HepG2 (cell line): ENCODE results near the gene KIF17. TPM values are rescaled to one million over a fixed set of nuclear protein-coding genes. Genes with fewer than 3 reads are reported as not detected.
A peak's percentile ranks its signal among the peaks of the same experiment; 100 is the strongest.

Experiments
- ATAC-seq: fragments of 200-7000 bp; cut with Tn5 transposase; 3 replicates; pipeline ENCODE4 v1.9.1; 2020; ENCODE audit warnings: mild to moderate bottlenecking, moderate library complexity
- BruUV-seq: library from RNA; stranded (reverse); fragments of 400-500 nt; replicated peaks from 2 replicates; lab custom pipeline; 2021; lab: Mats Ljungman, UMichigan
- CTCF ChIA-PET: fragments of 300-600 bp; formaldehyde crosslinking; extraction: SDS; loops from one replicate; lab custom pipeline; 2021; ENCODE audit warnings: low total read pairs, inconsistent platforms, low intra/inter-chr PET ratio; lab: Yijun Ruan, JAX
- POLR2A ChIA-PET: fragments of 350-600 bp; sonication (Branson Sonifier 250); formaldehyde crosslinking; loops from one replicate; lab custom pipeline; 2020; ENCODE audit warnings: antibody characterized with exemption, inconsistent platforms; lab: Yijun Ruan, JAX
- DNase-seq: peaks from one replicate; pipeline ENCODE4 v3.0.0-alpha.2; 2015; ENCODE audit warnings: low spot score
- FAIRE-seq: peaks from 3 replicates; lab custom pipeline; 2011; peaks lifted over from hg19 to GRCh38; lab: Jason Lieb, UNC
- H2AFZ ChIP-seq: one replicate; pipeline ENCODE4 v1.6.1; 2011; ENCODE audit warnings: low read length, inconsistent platforms
- H3K27ac ChIP-seq: fragments of 300-600 bp; 3 replicates; pipeline ENCODE4 v1.8.0; 2011; ENCODE audit warnings: mixed run types, mild to moderate bottlenecking, mixed read lengths, low read length, inconsistent platforms; ENCODE audit not compliant: insufficient read depth; ENCODE audit errors: extremely low read length
- H3K27me3 ChIP-seq, 2 experiments: fragments of 200-600 bp in 1 of 2; 2 replicates in 1 of 2; 3 replicates in 1 of 2; pipeline versions ENCODE4 v1.6.0 to v1.8.0; 2011; ENCODE audit warnings: low read length in 2 of 2, mild to moderate bottlenecking in 2 of 2, moderate library complexity in 2 of 2, inconsistent platforms in 1 of 2; ENCODE audit not compliant: insufficient read depth in 2 of 2, control insufficient read depth in 1 of 2
- H3K36me3 ChIP-seq, 2 experiments: fragments of 200-600 bp in 1 of 2; replicated peaks in 1 of 2; 2 replicates in 1 of 2; 3 replicates in 1 of 2; pipeline versions ENCODE4 v1.5.1 to v1.8.0; 2011; ENCODE audit warnings: low read length in 2 of 2, inconsistent platforms in 1 of 2; ENCODE audit not compliant: insufficient read depth in 2 of 2, control insufficient read depth in 1 of 2
- H3K4me1 ChIP-seq: 2 replicates; pipeline ENCODE4 v1.5.1; 2012; ENCODE audit warnings: low read length, inconsistent platforms; ENCODE audit not compliant: insufficient read depth
- H3K4me2 ChIP-seq: 2 replicates; pipeline ENCODE4 v1.6.0; 2011; ENCODE audit warnings: low read depth, low read length, inconsistent platforms
- H3K4me3 ChIP-seq, 3 experiments: fragments of 200-600 bp in 1 of 3; sonication (generic), shearing (Covaris generic) in 1 of 3; replicated peaks in 1 of 3; 2 replicates each; pipeline ENCODE4 v1.5.1; 2011 to 2016; ENCODE audit warnings: low read length in 3 of 3, inconsistent platforms in 2 of 3, low read depth in 2 of 3, mild to moderate bottlenecking in 2 of 3, control low read depth in 1 of 3, mixed read lengths in 1 of 3; ENCODE audit not compliant: insufficient read depth in 1 of 3
- H3K79me2 ChIP-seq: one replicate; pipeline ENCODE4 v1.6.1; 2011; ENCODE audit warnings: low read length, inconsistent platforms; ENCODE audit not compliant: insufficient read depth
- H3K9ac ChIP-seq: 2 replicates; pipeline ENCODE4 v1.6.0; 2011; ENCODE audit warnings: mild to moderate bottlenecking, low read depth, low read length, inconsistent platforms; ENCODE audit not compliant: insufficient read depth
- H3K9me3 ChIP-seq: 2 replicates; pipeline ENCODE4 v1.5.1; 2012; ENCODE audit warnings: mild to moderate bottlenecking, low read length
- H4K20me1 ChIP-seq: 2 replicates; pipeline ENCODE4 v1.6.0; 2011; ENCODE audit warnings: inconsistent platforms, mild to moderate bottlenecking, low read length, moderate library complexity; ENCODE audit not compliant: insufficient read depth
- HNRNPLL ChIP-seq: fragments of 200-400 bp; formaldehyde crosslinking; IDR thresholded peaks from 2 replicates; pipeline ENCODE4 v1.6.1; 2017; ENCODE audit warnings: mild to moderate bottlenecking, low read depth, low read length; ENCODE audit not compliant: poor library complexity, severe bottlenecking
- NCOR1 ChIP-seq: fragments of 200-600 bp; sonication (generic); IDR thresholded peaks from 2 replicates; pipeline ENCODE4 v1.7.0; 2017; ENCODE audit warnings: antibody characterized with exemption, low read length, borderline replicate concordance
- NR2C2 ChIP-seq: sonication (generic); formaldehyde crosslinking; IDR thresholded peaks from 2 replicates; pipeline ENCODE4 v1.4.0; 2020; ENCODE audit warnings: missing genetic modification reagents, mild to moderate bottlenecking, moderate library complexity, borderline replicate concordance
- PAX8 ChIP-seq: sonication (generic); formaldehyde crosslinking; IDR thresholded peaks from 2 replicates; pipeline ENCODE4 v1.8.0; 2022; ENCODE audit warnings: mild to moderate bottlenecking, missing genetic modification reagents, borderline replicate concordance
- ZNF879 ChIP-seq: sonication (generic); formaldehyde crosslinking; IDR thresholded peaks from 2 replicates; pipeline ENCODE4 v1.8.1; 2023; ENCODE audit warnings: missing genetic modification reagents
- WGBS: methylation state at CpG from one replicate; pipeline ENCODE4 v1.1.6; 2017; ENCODE audit warnings: low lambda C conversion rate; 5-methylcytosine and 5-hydroxymethylcytosine counted together
- in situ Hi-C: cut with HindIII; loops from 2 replicates; pipeline ENCODE4 v1.10.0; 2017; ENCODE audit warnings: low pct_unique_long_range_greater_than_20kb; ENCODE audit not compliant: extremely low pct_ligation_motif_present
- intact Hi-C: fragments of 100-400 bp; cut with micrococcal nuclease; formaldehyde crosslinking; loops from one replicate; pipeline ENCODE4 v1.10.0; 2022; ENCODE audit not compliant: unreplicated experiment
- polyA plus RNA-seq, 8 experiments: library from polyadenylated mRNA; depleted of rRNA in 3 of 8; stranded (reverse) in 7 of 8; unstranded in 1 of 8; fragments of >200 nt; fragmentation: Illumina TruSeq in 4 of 8; extraction: Trizol in 4 of 8; gene quantifications; 2 replicates each; pipeline versions ENCODE4 v1.2.1 to v1.2.3, GENCODE V29; 2011 to 2016; ENCODE audit warnings: low read depth in 4 of 8, missing spikeins in 1 of 8, mixed read lengths in 1 of 8; ENCODE audit not compliant: insufficient read depth in 1 of 8
- total RNA-seq, 5 experiments: library from RNA; depleted of rRNA; stranded (reverse); fragments of >200 nt; fragmentation: Illumina TruSeq; extraction: Trizol; gene quantifications; 2 replicates each; pipeline ENCODE4 v1.2.3, GENCODE V29; 2016; ENCODE audit warnings: low read depth in 1 of 5
- TF ChIP-seq, protein P1 (sequence below): sonication (generic); formaldehyde crosslinking; IDR thresholded peaks from 2 replicates; pipeline ENCODE4 v1.5.1; 2020; ENCODE audit warnings: mild to moderate bottlenecking, missing genetic modification reagents, moderate library complexity
- TF ChIP-seq, protein P2 (sequence below): sonication (generic); formaldehyde crosslinking; IDR thresholded peaks from 2 replicates; pipeline ENCODE4 v1.4.0; 2020; ENCODE audit warnings: low read depth, mild to moderate bottlenecking, missing genetic modification reagents

The KIF17 gene
- total and polyA plus RNA-seq, 2 of the 13 experiments (the other 11 are each of a cell fraction or from before 2014, with no cell fraction given): 0.24 to 0.44 TPM

DNA sequence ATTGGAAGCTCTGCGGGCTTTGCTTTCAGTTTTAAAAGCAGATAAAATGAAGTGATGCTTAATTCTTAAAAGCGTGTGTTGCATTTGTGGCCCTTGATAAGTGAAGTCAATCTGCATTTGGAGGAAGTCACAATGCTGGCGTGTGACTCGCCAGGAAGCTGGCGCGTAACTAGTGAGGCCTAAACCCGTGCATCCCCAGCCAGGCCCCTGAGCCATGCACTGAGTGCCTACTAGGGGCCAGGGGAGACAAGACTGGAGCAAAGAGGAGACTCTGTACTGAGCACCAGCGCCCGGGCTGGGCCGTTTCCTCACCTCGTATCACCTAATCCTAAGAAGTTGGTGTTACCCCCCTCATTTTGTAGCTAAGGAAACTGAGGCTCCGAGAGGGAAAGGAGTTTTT is 52.1 kb downstream of the KIF17 start:
- H3K4me3 ChIP-seq: no peak overlapping the region
- CTCF ChIA-PET: no interaction called here
- H3K9ac ChIP-seq: no peak overlapping the region
- no peaks in the 10 kb centered on the region for H3K36me3 ChIP-seq
- POLR2A ChIA-PET: interaction anchor here (1.4 kb wide), 1 partner anchor 23 kb away, joined by 3 read pairs; no protein-coding TSS in a partner anchor
- H3K79me2 ChIP-seq: peaks cover 5% of the 10 kb centered on the region
- intact Hi-C loops: no loop called here
- no peak for DNase-seq
- TF ChIP-seq NCOR1 (no peak), NR2C2 (no peak), PAX8 (CRISPR knock-in tag) (no peak), ZNF879 (CRISPR knock-in tag) (no peak), HNRNPLL (no peak)
- TF ChIP-seq, protein P1, sequence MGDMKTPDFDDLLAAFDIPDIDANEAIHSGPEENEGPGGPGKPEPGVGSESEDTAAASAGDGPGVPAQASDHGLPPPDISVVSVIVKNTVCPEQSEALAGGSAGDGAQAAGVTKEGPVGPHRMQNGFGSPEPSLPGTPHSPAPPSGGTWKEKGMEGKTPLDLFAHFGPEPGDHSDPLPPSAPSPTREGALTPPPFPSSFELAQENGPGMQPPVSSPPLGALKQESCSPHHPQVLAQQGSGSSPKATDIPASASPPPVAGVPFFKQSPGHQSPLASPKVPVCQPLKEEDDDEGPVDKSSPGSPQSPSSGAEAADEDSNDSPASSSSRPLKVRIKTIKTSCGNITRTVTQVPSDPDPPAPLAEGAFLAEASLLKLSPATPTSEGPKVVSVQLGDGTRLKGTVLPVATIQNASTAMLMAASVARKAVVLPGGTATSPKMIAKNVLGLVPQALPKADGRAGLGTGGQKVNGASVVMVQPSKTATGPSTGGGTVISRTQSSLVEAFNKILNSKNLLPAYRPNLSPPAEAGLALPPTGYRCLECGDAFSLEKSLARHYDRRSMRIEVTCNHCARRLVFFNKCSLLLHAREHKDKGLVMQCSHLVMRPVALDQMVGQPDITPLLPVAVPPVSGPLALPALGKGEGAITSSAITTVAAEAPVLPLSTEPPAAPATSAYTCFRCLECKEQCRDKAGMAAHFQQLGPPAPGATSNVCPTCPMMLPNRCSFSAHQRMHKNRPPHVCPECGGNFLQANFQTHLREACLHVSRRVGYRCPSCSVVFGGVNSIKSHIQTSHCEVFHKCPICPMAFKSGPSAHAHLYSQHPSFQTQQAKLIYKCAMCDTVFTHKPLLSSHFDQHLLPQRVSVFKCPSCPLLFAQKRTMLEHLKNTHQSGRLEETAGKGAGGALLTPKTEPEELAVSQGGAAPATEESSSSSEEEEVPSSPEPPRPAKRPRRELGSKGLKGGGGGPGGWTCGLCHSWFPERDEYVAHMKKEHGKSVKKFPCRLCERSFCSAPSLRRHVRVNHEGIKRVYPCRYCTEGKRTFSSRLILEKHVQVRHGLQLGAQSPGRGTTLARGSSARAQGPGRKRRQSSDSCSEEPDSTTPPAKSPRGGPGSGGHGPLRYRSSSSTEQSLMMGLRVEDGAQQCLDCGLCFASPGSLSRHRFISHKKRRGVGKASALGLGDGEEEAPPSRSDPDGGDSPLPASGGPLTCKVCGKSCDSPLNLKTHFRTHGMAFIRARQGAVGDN (CRISPR knock-in tag): no peak
- TF ChIP-seq, protein P2, sequence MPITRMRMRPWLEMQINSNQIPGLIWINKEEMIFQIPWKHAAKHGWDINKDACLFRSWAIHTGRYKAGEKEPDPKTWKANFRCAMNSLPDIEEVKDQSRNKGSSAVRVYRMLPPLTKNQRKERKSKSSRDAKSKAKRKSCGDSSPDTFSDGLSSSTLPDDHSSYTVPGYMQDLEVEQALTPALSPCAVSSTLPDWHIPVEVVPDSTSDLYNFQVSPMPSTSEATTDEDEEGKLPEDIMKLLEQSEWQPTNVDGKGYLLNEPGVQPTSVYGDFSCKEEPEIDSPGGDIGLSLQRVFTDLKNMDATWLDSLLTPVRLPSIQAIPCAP: no peak
- TF ChIP-seq, all 625 proteins: peak for 0
- 76% methylated on average over 7 of the region's 12 CpGs for WGBS
- in situ Hi-C loops: no loop called here
- Histone ChIP-seq H3K4me2 (0 out of 2 replicates have a peak overlapping the region, but pooled peaks have one; percentile 7), H3K4me1 (peaks cover 11% of the 10 kb centered on the region), H3K9me3 (no peaks in the 10 kb centered on the region), H3K27me3 (no peaks in the 10 kb centered on the region; a peak in 1 of 5 replicates), H3K27ac (no peak overlapping the region), H4K20me1 (no peaks in the 10 kb centered on the region), H2AFZ (no peak overlapping the region)
- no peak for ATAC-seq
- no peak for FAIRE-seq
- no TSS peak for BruUV-seq
